Activated B cell treated with CpG ODN at 0.5 μM for 24 hours (primary cell): ENCODE data around the gene ICAM5. TPM values are rescaled to one million over a fixed set of nuclear protein-coding genes. Genes with fewer than 3 reads are reported as not detected.

Experiments used
- ATAC-seq: fragments of 200-7000 bp; cut with Tn5 transposase; one replicate; pipeline ENCODE4 v1.10.0; 2021; ENCODE audit warnings: low read depth, mild to moderate bottlenecking, moderate library complexity
- CTCF ChIA-PET: fragments of 350-600 bp; sonication (Branson Sonifier 250); formaldehyde crosslinking; loops from one replicate; lab custom pipeline; 2021; ENCODE audit warnings: antibody characterized with exemption; lab: Charles Lee
- POLR2A ChIA-PET: fragments of 350-600 bp; sonication (Branson Sonifier 250); formaldehyde crosslinking; loops from one replicate; lab custom pipeline; 2021; ENCODE audit warnings: antibody characterized with exemption; lab: Charles Lee
- DNase-seq: peaks from one replicate; pipeline ENCODE4 v3.0.0; 2022
- H3K27ac Mint-ChIP-seq: one replicate; pipeline ENCODE4 v1.8.0; 2020; ENCODE audit warnings: mixed read lengths
- H3K27me3 Mint-ChIP-seq: one replicate; pipeline ENCODE4 v1.8.0; 2021; ENCODE audit warnings: mixed read lengths
- H3K36me3 Mint-ChIP-seq: one replicate; pipeline ENCODE4 v1.8.0; 2021; ENCODE audit warnings: low read depth, mixed read lengths
- H3K4me1 Mint-ChIP-seq: one replicate; pipeline ENCODE4 v1.8.0; 2021; ENCODE audit warnings: mixed read lengths
- H3K4me3 Mint-ChIP-seq: one replicate; pipeline ENCODE4 v1.8.0; 2020; ENCODE audit warnings: mild to moderate bottlenecking, mixed read lengths
- H3K9me3 Mint-ChIP-seq: one replicate; pipeline ENCODE4 v1.8.0; 2020; ENCODE audit warnings: mixed read lengths
- intact Hi-C: fragments of 100-400 bp; cut with micrococcal nuclease; formaldehyde crosslinking; loops from one replicate; pipeline ENCODE4 v1.15.1; 2024
- total RNA-seq: library from RNA; stranded (reverse); gene quantifications from 2 replicates; pipeline ENCODE4 v1.2.3, GENCODE V29; 2022
- TF ChIP-seq, protein P1 (sequence below): fragments of 200-600 bp; IDR thresholded peaks from one replicate; pipeline ENCODE4 v1.8.0; 2022; ENCODE audit warnings: antibody characterized with exemption, mild to moderate bottlenecking

ICAM5 gene
- total RNA-seq, 1 donor from 2014 or later: 1.2 TPM

DNA sequence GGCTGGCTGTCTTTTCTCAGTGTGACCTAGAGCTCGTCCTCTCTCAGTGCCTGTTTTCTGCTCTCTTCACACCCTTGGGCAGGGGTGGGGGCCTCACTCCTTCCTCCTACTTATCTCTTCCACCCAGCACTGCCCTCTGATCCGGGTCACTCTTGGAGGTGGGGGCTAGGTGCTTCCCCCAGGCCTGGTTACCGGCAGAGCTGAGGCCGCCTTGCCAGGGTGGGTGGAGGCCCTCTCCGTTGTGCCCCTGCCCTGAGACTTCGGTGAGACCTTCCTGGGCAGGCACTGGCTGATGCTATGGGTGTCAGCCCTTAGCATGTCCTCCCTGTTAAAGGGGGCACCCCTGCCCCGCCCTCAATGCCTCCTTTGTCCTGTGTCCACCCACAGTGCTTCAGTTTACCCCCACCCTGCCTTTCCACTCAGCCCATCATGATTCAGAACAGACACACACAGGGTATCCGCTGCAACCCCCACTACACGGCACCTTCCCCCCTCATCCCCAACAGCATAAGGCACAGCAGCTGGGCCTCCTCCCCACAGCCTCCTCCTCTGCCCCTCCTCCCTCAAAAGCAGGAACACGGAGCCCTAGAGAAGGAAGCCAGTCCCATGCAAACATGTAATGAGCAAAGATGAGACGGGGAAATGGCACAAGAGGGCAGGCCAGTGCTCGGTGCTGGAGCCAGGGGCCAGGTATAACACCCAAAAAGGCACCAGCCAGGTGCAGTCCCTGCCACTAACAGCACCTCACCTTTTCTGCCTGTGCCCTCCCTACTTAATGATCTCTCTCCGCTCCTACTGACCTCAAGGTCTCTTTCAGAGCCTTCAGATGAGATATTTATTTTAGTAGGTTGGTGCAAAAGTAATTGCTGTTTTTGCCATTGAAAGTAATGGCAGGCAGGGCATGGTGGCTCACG, 10.1 kb downstream of the ICAM5 start:
- H3K27ac Mint-ChIP-seq: no peak overlapping the region

DNA sequence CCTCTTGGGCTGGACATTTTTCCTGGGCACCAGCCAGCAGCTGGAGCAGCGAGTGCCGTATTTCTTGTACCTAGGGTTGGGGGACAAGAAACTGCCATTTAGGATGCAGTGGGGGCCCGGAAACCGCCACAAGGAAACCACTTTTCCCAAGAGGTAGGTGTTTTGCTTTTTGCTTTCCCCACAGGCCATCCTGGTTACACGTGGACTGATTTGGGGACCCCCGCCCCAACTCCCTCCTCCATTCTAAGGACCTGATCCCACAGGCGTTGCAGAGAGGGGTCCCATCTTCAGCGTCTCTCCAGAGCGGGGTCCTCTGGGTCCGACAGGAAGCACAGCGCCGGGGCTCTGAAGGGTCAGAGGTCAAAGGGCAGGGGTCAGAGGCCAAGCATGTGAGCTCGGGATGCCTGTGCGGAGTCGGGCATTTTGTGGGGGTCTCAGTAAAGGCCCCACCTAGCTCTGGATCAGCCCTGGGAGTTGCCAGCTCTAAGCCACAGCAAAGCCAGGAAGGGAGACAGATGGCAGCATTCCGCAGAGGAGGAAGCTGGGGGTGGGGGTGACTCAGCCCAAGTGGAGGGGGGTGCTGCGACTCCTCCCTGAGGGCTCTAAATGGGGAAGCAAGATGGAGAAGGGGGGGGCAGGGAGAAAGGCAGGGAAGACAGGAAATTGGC, 15.5 kb downstream of the ICAM5 start:
- peaks cover 2% of the 10 kb centered on the region for H3K4me1 Mint-ChIP-seq
- ChIA-PET POLR2A (interaction anchor here (0.9 kb wide), 1 partner anchor 14 kb away, joined by 3 read pairs; no protein-coding TSS in a partner anchor), CTCF (no interaction called here)
- TF ChIP-seq, protein P1, sequence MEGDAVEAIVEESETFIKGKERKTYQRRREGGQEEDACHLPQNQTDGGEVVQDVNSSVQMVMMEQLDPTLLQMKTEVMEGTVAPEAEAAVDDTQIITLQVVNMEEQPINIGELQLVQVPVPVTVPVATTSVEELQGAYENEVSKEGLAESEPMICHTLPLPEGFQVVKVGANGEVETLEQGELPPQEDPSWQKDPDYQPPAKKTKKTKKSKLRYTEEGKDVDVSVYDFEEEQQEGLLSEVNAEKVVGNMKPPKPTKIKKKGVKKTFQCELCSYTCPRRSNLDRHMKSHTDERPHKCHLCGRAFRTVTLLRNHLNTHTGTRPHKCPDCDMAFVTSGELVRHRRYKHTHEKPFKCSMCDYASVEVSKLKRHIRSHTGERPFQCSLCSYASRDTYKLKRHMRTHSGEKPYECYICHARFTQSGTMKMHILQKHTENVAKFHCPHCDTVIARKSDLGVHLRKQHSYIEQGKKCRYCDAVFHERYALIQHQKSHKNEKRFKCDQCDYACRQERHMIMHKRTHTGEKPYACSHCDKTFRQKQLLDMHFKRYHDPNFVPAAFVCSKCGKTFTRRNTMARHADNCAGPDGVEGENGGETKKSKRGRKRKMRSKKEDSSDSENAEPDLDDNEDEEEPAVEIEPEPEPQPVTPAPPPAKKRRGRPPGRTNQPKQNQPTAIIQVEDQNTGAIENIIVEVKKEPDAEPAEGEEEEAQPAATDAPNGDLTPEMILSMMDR: no peak
- no peak for ATAC-seq
- H3K4me3 Mint-ChIP-seq: no peak overlapping the region
- peaks cover 5% of the 10 kb centered on the region for H3K36me3 Mint-ChIP-seq
- intact Hi-C loops: no loop called here
- no peak for DNase-seq
- peaks cover 2% of the 10 kb centered on the region for H3K27me3 Mint-ChIP-seq
- H3K27ac Mint-ChIP-seq: no peak overlapping the region
- H3K9me3 Mint-ChIP-seq: no peaks in the 10 kb centered on the region

More for the DNA sequence above, 10.1 kb downstream of the ICAM5 start:
- Mint-ChIP-seq H3K4me3 (no peak overlapping the region), H3K4me1 (peaks cover 12% of the 10 kb centered on the region), H3K36me3 (no peaks in the 10 kb centered on the region), H3K9me3 (no peaks in the 10 kb centered on the region), H3K27me3 (peaks cover 7% of the 10 kb centered on the region)
- intact Hi-C loops: no loop called here
- ChIA-PET CTCF (interaction anchor here (1.1 to 1.5 kb wide), 2 partner anchors 29 to 30 kb away, joined by 3 read pairs; partner anchors contain the start of gene ICAM1), POLR2A (interaction anchor here (0.7 kb wide), 1 partner anchor 10 kb away, joined by 6 read pairs; the partner anchor contains the start of gene ICAM5)
- ATAC-seq (no peak), DNase-seq (no peak)
- TF ChIP-seq, protein P1: no peak

DNA sequence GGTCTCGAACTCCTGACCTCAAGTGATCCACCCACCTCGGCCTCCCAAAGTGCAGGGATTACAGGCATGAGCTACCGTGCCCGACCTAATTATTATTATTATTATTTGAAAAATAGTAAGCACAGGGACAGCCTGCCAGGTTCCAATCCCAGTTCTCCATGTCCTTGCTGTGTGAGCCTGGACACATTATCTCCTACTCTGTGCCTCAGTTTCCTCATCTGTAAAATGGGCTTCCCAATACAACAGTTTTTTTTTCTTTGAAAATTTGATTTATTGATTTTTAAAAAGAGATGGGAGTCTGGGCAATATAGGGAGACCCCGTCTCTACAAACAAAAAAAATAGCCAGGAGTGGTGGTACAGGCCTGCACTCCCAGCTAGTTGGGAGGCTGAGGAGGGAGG, 16.6 kb downstream of the ICAM5 start:
- Mint-ChIP-seq H3K27ac (no peak overlapping the region), H3K9me3 (no peaks in the 10 kb centered on the region), H3K36me3 (peaks cover 7% of the 10 kb centered on the region), H3K4me1 (peaks cover 2% of the 10 kb centered on the region), H3K27me3 (peaks cover 2% of the 10 kb centered on the region), H3K4me3 (no peak overlapping the region)
- DNase-seq (no peak), ATAC-seq (no peak)
- CTCF ChIA-PET: no interaction called here
- intact Hi-C loops: no loop called here
- TF ChIP-seq, protein P1: no peak
- POLR2A ChIA-PET: interaction anchor here (0.9 kb wide), 2 partner anchors 15 to 45 kb away, joined by 3 read pairs; no protein-coding TSS in a partner anchor

DNA sequence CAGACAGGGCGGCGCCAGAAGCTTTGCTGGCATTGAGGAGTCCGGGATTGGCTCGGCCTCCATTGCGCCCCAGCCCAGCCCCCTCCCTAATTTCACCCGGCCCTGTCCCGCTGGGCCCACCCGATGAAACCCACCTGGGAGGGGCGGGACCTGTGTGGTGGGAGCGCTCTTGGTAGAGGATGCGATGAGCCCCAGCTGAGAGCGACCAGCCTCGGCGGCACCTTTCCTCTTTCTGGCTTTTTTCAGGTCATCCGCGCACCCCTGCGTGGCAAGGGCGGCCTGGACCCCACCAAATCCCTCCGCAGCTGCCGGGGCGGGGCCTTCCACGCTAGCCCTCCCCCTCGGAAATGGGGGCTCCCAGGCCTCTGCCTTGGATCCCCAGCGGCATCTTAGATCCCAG, 19.7 kb downstream of the ICAM5 start, which contains the start of gene ZGLP1:
ZGLP1 (minus strand) TSS at position 393 of the 400 bp plus-strand sequence.
- ATAC-seq (no peak), DNase-seq (no peak)
- Mint-ChIP-seq H3K27me3 (no peaks in the 10 kb centered on the region), H3K36me3 (peaks cover 12% of the 10 kb centered on the region), H3K4me1 (peaks cover 3% of the 10 kb centered on the region), H3K27ac (no peak within 1 kb of the TSS), H3K4me3 (no peak within 1 kb of the TSS), H3K9me3 (no peaks in the 10 kb centered on the region)
- ChIA-PET POLR2A (interaction anchor here (0.9 kb wide), 1 partner anchor 39 kb away, joined by 3 read pairs; no protein-coding TSS in a partner anchor), CTCF (no interaction called here)
- intact Hi-C loops: no loop called here
- TF ChIP-seq, protein P1: no peak
